Measurements from ENCODE around the gene PIEZO2.

DNA sequence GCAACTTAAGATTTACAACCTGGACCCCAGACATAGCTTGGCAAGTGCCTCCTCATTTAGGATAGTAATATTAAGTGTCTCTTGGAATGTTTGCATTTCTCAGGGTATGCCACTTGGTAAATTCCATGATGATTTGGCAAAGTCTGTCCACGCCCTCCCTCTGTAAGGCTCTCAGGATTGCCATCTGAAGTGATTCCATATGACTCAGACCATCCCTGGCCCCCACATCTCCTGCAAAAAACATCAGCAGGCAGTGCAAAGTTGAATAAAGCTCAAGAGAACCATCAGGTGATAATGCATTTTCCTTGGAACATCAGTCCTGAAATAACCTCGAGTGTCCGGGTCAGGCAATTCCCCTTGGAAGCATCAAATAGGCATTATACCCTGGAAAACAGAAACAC is 27.1 kb upstream of the PIEZO2 start:
- no peak for TF ChIP-seq EZH2 (IDR thresholded peaks at IDR 0.05; ENCODE audit: borderline replicate concordance, insufficient read depth, low read depth, low read length, poor library complexity, severe bottlenecking)
- TF ChIP-seq CTCF (IDR thresholded peaks at IDR 0.05) = no peak

Data from B cell (primary cell).